ENCODE measurements around the gene RTL9. TPM values are rescaled to one million over a fixed set of nuclear protein-coding genes. Genes with fewer than 3 reads are reported as not detected.

RTL9 gene
- total RNA-seq, 4 donors from 2014 or later = 0.17 to 0.49 (median 0.30) TPM

DNA sequence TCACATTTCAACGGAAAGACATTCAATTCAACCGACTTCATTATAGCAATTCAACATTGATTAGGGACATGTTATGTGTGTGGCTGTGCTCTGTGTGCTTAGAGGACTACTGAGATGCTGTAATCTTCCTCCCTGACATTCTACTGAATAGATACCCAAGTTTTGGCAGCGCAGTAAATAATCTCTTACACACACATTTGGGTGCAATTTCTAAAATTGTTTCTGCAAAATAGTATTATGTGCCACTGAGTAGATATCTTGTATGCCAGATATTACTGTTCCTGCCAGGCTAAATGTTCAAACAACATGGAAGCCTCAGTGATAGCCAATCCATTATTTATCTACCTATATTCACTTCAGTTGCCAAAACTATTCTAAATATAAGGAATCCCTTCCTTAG is 41.3 kb downstream of the RTL9 start:
- TF ChIP-seq, protein P1, sequence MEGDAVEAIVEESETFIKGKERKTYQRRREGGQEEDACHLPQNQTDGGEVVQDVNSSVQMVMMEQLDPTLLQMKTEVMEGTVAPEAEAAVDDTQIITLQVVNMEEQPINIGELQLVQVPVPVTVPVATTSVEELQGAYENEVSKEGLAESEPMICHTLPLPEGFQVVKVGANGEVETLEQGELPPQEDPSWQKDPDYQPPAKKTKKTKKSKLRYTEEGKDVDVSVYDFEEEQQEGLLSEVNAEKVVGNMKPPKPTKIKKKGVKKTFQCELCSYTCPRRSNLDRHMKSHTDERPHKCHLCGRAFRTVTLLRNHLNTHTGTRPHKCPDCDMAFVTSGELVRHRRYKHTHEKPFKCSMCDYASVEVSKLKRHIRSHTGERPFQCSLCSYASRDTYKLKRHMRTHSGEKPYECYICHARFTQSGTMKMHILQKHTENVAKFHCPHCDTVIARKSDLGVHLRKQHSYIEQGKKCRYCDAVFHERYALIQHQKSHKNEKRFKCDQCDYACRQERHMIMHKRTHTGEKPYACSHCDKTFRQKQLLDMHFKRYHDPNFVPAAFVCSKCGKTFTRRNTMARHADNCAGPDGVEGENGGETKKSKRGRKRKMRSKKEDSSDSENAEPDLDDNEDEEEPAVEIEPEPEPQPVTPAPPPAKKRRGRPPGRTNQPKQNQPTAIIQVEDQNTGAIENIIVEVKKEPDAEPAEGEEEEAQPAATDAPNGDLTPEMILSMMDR (IDR thresholded peaks at IDR 0.05; ENCODE audit: low read depth) = no peak

DNA sequence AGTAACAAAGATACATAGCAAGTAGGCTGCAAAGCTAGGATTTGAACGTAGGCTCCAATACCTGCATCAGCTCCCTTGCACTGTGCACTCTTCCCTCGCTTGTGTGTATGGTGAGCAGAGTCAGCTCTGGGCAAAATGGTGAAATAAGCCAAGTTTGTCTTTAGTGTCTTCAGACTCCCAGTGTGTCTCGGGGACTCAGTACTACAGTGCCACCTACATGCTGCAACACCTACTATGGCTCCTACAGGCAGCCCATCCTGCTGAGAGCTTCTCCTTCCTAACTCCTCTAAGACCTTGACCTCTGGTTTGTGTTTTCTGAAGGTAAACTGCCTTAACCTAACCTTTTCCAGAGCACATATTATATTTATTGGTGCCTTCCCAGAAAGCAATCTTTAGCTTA is 42.5 kb downstream of the RTL9 start:
- TF ChIP-seq, protein P1 (IDR thresholded peaks at IDR 0.05; ENCODE audit: low read depth) = no peak

DNA sequence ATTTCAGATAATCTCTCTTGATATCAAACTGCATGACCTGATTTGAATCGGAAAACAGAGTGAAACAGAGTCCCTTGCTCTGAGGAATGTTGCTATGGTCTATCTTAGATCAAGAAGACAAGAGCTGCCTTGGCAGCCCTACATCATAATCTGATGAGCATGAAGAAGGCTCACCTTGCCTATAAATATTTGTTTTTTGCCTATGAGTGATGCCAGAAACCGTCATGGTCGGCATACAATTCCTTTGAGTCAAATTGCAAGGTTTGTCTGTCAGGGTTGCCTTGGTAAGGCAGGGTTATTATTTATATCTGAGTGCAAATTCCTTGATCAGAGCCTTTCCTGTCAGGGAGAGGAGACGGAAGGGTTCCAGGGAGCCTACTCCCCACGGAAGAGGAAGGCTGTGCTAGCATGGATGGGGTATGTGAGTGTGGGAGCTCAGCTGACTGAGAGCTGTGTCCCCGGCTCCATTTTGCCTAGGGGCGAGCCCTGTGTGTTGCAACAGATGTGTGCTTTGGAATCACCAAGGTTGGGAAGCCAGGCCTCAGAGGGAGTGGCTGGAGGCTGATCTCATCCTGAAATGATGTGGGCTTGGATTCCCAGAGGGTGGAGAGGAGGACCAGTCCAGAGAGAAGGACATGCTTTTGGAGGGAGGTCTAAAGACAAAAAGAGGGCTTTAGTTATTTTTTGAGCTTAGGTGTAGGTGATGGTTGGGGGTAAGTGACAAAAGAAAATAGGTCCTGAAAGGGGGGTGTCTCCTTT is 43.6 kb downstream of the RTL9 start:
- TF ChIP-seq, protein P1 (IDR thresholded peaks at IDR 0.05; ENCODE audit: low read depth) = no peak

DNA sequence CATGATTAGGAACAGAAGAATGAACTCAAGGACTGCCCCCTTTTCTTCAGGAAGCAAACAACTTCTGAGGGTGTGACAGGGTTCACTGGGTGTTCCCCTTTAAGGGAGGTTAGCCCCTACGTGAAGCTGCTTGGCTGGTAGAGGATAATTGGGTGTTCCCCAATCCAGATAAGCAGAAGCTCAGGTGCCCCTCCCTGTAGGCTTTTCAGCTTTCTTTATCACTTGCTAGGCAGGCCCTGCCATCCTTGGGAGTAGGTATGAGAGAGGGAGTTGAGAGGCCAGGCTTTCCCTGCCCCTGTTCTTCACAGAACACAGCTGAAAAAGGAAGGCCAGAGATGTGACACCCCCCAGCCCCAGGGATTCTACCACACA is 44.2 kb downstream of the RTL9 start:
- TF ChIP-seq, protein P1 (IDR thresholded peaks at IDR 0.05; ENCODE audit: low read depth) = no peak

DNA sequence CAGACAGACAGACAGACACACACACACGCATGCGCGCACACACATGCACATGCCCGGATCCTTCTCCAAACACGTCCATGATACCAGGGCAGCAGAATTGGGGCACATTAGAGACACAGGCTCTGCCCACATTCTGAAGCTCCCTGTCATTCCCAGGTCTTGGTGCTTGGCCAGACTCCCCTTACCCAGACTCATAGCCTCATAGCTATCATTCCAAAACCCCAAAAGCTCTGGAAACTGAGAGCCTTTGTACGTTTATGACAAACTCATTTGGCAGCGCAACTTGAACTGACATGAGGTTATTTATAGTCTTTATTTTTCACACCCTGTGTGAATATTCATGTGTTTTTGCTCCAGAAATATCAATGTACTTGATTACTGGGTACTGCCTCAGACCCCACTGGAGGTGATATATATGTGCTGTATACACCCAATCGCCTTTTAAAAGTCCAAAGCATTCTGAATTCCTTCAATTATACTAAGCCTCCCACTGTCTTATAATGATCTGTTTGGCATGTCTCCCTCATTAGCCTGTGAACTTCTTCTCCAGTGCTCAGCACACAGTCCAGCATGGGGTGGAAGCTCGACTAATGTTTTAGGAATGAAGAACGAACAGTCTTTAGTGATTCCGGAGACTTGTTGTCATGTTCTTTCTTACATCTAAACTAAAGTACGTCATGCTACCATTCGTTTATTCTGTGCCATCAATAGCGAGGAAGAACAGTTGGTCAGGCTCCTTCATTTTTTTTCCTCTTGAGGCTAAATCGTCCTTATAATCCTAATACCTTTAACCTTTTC is 45.0 kb downstream of the RTL9 start:
- TF ChIP-seq, protein P1 (IDR thresholded peaks at IDR 0.05; ENCODE audit: low read depth) = no peak

DNA sequence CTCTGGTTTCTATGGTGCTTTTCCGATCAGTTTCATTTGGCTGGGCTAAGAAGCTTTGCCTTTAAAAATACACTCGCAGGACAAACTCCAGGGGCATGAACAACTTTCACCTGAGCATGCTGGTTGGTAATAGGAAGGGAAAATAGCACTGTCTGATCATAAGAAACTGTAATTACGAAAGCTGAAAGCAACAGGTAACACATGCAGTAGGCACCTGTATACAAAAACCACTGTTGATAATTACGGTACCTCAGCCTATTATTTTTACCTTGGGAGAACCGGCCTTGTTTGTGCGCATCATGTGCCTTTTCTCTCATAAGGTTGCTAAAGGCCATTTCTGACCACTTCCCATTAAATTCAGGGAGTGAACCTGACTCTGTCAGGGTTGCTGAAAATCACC is 45.7 kb downstream of the RTL9 start:
- TF ChIP-seq, protein P1 (IDR thresholded peaks at IDR 0.05; ENCODE audit: low read depth) = no peak

DNA sequence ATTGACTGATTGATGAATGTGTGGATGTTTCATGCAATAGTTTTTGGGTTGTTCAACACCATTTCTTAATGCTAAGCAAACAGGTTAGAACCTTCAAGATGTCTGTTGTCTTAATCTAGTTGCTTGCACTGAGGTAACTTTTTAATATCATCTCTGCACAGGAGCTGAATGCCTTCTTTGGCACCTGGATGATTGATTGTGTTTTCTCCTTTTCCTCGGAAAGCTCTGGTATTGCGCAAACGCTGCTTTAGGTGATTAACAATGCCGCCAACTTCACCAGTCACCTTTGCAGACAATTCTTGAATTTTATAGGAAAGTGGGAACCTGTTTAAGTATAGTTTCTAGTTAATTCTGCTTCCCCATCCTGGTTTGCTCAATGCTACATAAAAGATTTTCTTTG is 48.2 kb downstream of the RTL9 start:
- TF ChIP-seq, protein P1 (IDR thresholded peaks at IDR 0.05; ENCODE audit: low read depth) = no peak
